ENCODE results near the gene CCNT1. TPM values are rescaled to one million over a fixed set of nuclear protein-coding genes. Genes with fewer than 3 reads are reported as not detected.

CCNT1 gene
- total RNA-seq, 1 donor from 2014 or later, result 49.2 TPM

GRCh38 chr12:48640854-48641253 is 75.7 kb downstream of the CCNT1 start:
- H3K36me3 ChIP-seq (ENCODE audit: insufficient read depth, low read length), result peaks cover 4% of the 10 kb centered on the region
- no peaks in the 10 kb centered on the region for H3K4me1 Mint-ChIP-seq (ENCODE audit: low read depth, unreplicated experiment)
- FAIRE-seq (no peak), DNase-seq (ENCODE audit: low read depth) (no peak)
- no peaks in the 10 kb centered on the region for H3K27me3 ChIP-seq (ENCODE audit: insufficient read depth, low read length)
- TF ChIP-seq, protein P1, sequence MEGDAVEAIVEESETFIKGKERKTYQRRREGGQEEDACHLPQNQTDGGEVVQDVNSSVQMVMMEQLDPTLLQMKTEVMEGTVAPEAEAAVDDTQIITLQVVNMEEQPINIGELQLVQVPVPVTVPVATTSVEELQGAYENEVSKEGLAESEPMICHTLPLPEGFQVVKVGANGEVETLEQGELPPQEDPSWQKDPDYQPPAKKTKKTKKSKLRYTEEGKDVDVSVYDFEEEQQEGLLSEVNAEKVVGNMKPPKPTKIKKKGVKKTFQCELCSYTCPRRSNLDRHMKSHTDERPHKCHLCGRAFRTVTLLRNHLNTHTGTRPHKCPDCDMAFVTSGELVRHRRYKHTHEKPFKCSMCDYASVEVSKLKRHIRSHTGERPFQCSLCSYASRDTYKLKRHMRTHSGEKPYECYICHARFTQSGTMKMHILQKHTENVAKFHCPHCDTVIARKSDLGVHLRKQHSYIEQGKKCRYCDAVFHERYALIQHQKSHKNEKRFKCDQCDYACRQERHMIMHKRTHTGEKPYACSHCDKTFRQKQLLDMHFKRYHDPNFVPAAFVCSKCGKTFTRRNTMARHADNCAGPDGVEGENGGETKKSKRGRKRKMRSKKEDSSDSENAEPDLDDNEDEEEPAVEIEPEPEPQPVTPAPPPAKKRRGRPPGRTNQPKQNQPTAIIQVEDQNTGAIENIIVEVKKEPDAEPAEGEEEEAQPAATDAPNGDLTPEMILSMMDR (IDR thresholded peaks at IDR 0.05; ENCODE audit: insufficient read depth, low read depth, low read length), result no peak
- TF ChIP-seq EZH2 (IDR thresholded peaks at IDR 0.05; ENCODE audit: insufficient read depth, low read length), result no peak
- H3K36me3 Mint-ChIP-seq (ENCODE audit: low read depth, unreplicated experiment), result peaks cover 32% of the 10 kb centered on the region
- no peaks in the 10 kb centered on the region for H3K27me3 Mint-ChIP-seq (ENCODE audit: low read depth, unreplicated experiment)
- H3K4me3 ChIP-seq (ENCODE audit: insufficient read depth, low read depth, low read length), result no peak overlapping the region
- no peaks in the 10 kb centered on the region for H3K9me3 ChIP-seq (ENCODE audit: insufficient read depth, low read depth, low read length)
- no peak overlapping the region for H3K4me3 Mint-ChIP-seq (ENCODE audit: unreplicated experiment)
- H3K79me2 ChIP-seq (ENCODE audit: insufficient read depth, low read length), result no peaks in the 10 kb centered on the region
- H3K4me2 ChIP-seq (ENCODE audit: low read length), result no peak overlapping the region
- no peak overlapping the region for H3K27ac Mint-ChIP-seq (ENCODE audit: unreplicated experiment)
- no peaks in the 10 kb centered on the region for H3K9me3 Mint-ChIP-seq (ENCODE audit: unreplicated experiment)
- H3K4me1 ChIP-seq (ENCODE audit: insufficient read depth, low read length), result no peaks in the 10 kb centered on the region
- no peak overlapping the region for H3K9ac ChIP-seq (ENCODE audit: low read length)
- no peaks in the 10 kb centered on the region for H4K20me1 ChIP-seq (ENCODE audit: insufficient read depth, low read length)
- no peak overlapping the region for H3K27ac ChIP-seq (ENCODE audit: low read depth, low read length)
- no peak overlapping the region for H2AFZ ChIP-seq (ENCODE audit: low read depth, low read length)

GRCh38 chr12:48640428-48640827 is 76.1 kb downstream of the CCNT1 start:
- Mint-ChIP-seq H3K36me3 (ENCODE audit: low read depth, unreplicated experiment) (peaks cover 32% of the 10 kb centered on the region), H3K27me3 (ENCODE audit: low read depth, unreplicated experiment) (no peaks in the 10 kb centered on the region), H3K9me3 (ENCODE audit: unreplicated experiment) (no peaks in the 10 kb centered on the region), H3K4me3 (ENCODE audit: unreplicated experiment) (no peak overlapping the region), H3K27ac (ENCODE audit: unreplicated experiment) (no peak overlapping the region), H3K4me1 (ENCODE audit: low read depth, unreplicated experiment) (no peaks in the 10 kb centered on the region)
- Histone ChIP-seq H3K9me3 (ENCODE audit: insufficient read depth, low read depth, low read length) (no peaks in the 10 kb centered on the region), H3K27me3 (ENCODE audit: insufficient read depth, low read length) (no peaks in the 10 kb centered on the region), H3K27ac (ENCODE audit: low read depth, low read length) (no peak overlapping the region), H3K4me1 (ENCODE audit: insufficient read depth, low read length) (no peaks in the 10 kb centered on the region), H3K4me2 (ENCODE audit: low read length) (no peak overlapping the region), H3K4me3 (ENCODE audit: insufficient read depth, low read depth, low read length) (no peak overlapping the region), H4K20me1 (ENCODE audit: insufficient read depth, low read length) (no peaks in the 10 kb centered on the region), H3K79me2 (ENCODE audit: insufficient read depth, low read length) (no peaks in the 10 kb centered on the region), H3K9ac (ENCODE audit: low read length) (no peak overlapping the region), H2AFZ (ENCODE audit: low read depth, low read length) (no peak overlapping the region), H3K36me3 (ENCODE audit: insufficient read depth, low read length) (peaks cover 4% of the 10 kb centered on the region)
- TF ChIP-seq, protein P1 (IDR thresholded peaks at IDR 0.05; ENCODE audit: insufficient read depth, low read depth, low read length), result no peak
- no peak for TF ChIP-seq EZH2 (IDR thresholded peaks at IDR 0.05; ENCODE audit: insufficient read depth, low read length)
- no peak for FAIRE-seq
- DNase-seq (ENCODE audit: low read depth), result no peak

Small RNA genes within 50 kb of the gene (microRNA-seq; reads per million reads assigned to microRNA genes)
- 7.7 reads per million, percentile 30 among the genes with 10 or more reads in this experiment for gene MIR1291

Other genes with a start within 250 kb of the CCNT1 start
- not detected in 2 replicates for gene ANP32D, start 244.1 kb downstream of the CCNT1 start, total RNA-seq
- 1.2 and 1.8 TPM in 2 replicates for gene C12orf54, start 234.2 kb downstream of the CCNT1 start, total RNA-seq
- gene OR8S1, start 191.1 kb downstream of the CCNT1 start, total RNA-seq, result not detected in 2 replicates
- not detected in 2 replicates for gene LALBA, start 146.7 kb downstream of the CCNT1 start, total RNA-seq
- 45.1 and 45.7 TPM in 2 replicates for gene KANSL2, start 34.5 kb downstream of the CCNT1 start, total RNA-seq
- 28.9 and 33.5 TPM in 2 replicates for gene ADCY6, start 72.4 kb upstream of the CCNT1 start, total RNA-seq
- gene CACNB3, start 101.8 kb upstream of the CCNT1 start, total RNA-seq, result 36.2 and 40.5 TPM in 2 replicates
- 66.7 and 77.1 TPM in 2 replicates for gene DDX23, start 135.5 kb upstream of the CCNT1 start, total RNA-seq
- gene RND1, start 149.2 kb upstream of the CCNT1 start, total RNA-seq, result 2.2 and 2.4 TPM in 2 replicates
- 47.4 and 51.2 TPM in 2 replicates for gene FKBP11, start 208.8 kb upstream of the CCNT1 start, total RNA-seq
- gene ARF3, start 240.8 kb upstream of the CCNT1 start, total RNA-seq, result 209 and 229 TPM in 2 replicates